Spleen (tissue), 7 donors: Measurements from ENCODE around the gene CLMN.

ENCODE experiments used
- CTCF ChIP-seq, 11 experiments: fragments of 200-600 bp in 7 of 11; fragments of 450-650 bp in 4 of 11; sonication (generic) in 4 of 11; IDR thresholded peaks in 8 of 11; conservative IDR thresholded peaks in 3 of 11; 1 replicate in 7 of 11; 2 replicates in 4 of 11; pipeline versions ENCODE4 v1.4.0 to v1.8.0; 2016 to 2021; ENCODE audit warnings: antibody characterized with exemption in 11 of 11, inconsistent platforms in 4 of 11, mild to moderate bottlenecking in 1 of 11
- POLR2A ChIP-seq, 3 donors: fragments of 450-650 bp; IDR thresholded peaks; one replicate each; pipeline ENCODE4 v1.5.1; 2017; ENCODE audit warnings: antibody characterized with exemption in 3 of 3, mild to moderate bottlenecking in 1 of 3
- POLR2AphosphoS5 ChIP-seq, 3 donors: sonication (generic); formaldehyde crosslinking; IDR thresholded peaks; one replicate each; pipeline ENCODE4 v1.5.1; 2017; ENCODE audit warnings: antibody characterized with exemption in 3 of 3
- donor health status: DM: no; HTN: no; CAD: no; lungs with moderate emphysema.
- donor health status: DM: no; HTN: no; CAD: no.
- donor health status: DM: no; HTN: no; CAD: no.

- no peak for TF ChIP-seq CTCF (IDR thresholded peaks at IDR 0.05 in 8 of 11, conservative IDR thresholded peaks at IDR 0.05 in 3 of 11)
- TF ChIP-seq POLR2A (IDR thresholded peaks at IDR 0.05), result no peak
- no peak for TF ChIP-seq POLR2AphosphoS5 (IDR thresholded peaks at IDR 0.05)
Measured at GRCh38 chr14:95260537-95261361, 59.0 kb downstream of the CLMN start.
